Posterior vena cava (tissue), 2 donors: ENCODE measurements around the gene PGM5. TPM values are rescaled to one million over a fixed set of nuclear protein-coding genes. Genes with fewer than 3 reads are reported as not detected.

Source experiments
- DNase-seq: peaks from one replicate; pipeline ENCODE4 v3.0.0-alpha.2; 2020; ENCODE audit warnings: low spot score
- intact Hi-C, 2 donors: fragments of 100-400 bp; cut with DNase I; formaldehyde crosslinking; loops; one replicate each; pipeline versions ENCODE4 v1.14.1 to v1.14.2; 2022 to 2023
- total RNA-seq, 2 donors: library from RNA; stranded (reverse); fragmentation: NEBNext Ultra II Directional; extraction: Animal tissue kit (Norgen Biotek cat#: 25700); gene quantifications; one replicate each; pipeline ENCODE4 v1.2.1, GENCODE V29; 2021
- donor health status: DM: yes; HTN: yes; CAD: no.
- donor health status: DM: yes; HTN: yes; CAD: no.

Gene PGM5
- total RNA-seq, 2 donors from 2014 or later, result 226 to 235 TPM

DNA sequence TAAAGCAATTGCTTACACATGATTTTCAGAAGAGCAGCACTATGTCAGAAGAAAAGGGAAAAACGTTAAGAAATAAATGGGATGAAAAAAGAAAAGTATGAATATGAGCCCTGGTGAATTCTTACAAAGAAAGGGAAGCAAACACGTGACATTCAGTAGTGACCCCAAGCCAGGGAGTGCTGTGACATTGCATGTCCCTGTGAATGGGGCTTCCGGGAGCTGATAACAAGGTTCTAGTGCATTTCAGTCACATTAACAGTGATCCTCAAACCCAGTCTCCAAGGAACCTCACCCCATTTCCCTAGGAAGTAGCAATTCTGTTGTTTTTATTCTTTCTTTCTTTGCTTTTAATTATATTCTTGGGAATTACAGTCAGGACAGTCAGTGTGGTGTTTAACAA lies 157.0 kb downstream of the PGM5 start:
- DNase-seq, result no peak
- intact Hi-C loops, result loop anchor here in 1 of 2 donors (5.0 kb wide), 1 partner anchor 49 kb away; no protein-coding TSS in a partner anchor

DNA sequence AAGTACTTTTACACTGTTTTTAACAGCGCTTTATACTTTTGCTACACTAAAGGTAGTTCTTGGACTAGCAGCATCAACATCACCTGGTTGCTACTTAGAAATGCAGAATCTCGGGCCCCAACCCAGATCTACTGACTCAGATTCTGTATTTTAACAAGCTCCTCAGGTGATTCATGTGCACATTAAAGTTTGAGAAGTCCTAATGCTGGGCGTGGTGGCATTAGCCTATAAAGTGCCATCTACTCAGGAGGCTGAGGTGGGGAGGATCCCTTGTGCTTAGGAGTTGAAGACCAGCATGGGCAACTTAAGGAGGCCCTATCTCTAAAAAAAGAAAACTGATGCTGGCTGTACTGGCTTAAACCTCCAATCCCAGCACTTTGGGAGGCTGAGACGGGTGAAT lies 157.6 kb downstream of the PGM5 start:
- DNase-seq, result no peak
- intact Hi-C loops, result loop anchor here in 1 of 2 donors (5.0 kb wide), 1 partner anchor 48 kb away; no protein-coding TSS in a partner anchor

DNA sequence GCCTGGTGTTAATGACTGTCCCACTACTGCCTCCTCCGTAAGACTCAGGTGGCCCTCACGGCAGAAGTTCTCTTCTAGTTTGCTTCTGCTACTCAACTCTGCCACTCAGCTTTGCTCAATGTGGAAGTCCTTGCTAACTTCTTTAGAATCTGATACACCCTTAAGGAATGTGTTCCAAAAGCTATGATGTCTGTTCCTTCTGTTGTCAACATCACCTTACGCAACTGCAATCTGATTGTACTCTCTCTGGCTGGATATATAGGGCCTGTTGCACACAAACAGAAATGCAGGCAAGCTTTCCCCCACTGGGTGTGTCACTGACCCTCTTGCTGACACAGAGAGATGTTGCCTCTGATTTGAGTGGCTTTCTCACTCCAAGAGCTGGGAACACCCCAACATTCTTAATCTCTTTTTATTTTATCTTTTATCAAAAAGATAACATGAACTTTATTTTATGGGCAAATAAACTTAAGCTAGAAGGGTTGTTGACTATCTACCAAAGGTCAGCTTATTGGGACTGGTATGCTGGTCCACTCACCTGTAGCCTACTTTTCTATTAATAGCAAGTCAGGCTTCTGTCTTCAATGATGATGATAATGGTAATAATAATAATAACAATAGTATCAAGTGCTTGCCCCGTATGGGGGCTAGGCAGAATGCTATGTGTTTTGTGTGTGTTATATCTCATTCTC lies 159.1 kb downstream of the PGM5 start:
- intact Hi-C loops, result no loop called here
- no peak for DNase-seq

DNA sequence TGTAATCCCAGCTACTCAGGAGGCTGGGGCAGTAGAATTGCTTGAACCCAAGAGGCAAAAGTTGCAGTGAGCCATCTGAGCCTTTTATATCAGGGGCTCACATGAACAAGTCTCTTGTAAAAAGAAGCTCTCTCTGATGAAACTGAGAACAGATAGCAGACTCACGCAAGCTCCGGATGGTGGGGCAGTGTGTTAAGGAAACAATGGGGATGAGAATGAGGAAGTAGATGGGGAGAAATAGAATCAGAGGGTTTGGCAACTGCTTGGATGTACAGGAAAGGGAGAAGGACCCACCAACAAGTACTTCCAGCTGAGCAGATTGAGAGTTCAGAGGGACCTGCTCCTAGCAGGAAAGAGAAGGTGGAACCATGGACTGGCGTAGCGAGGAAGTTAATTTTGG lies 165.7 kb downstream of the PGM5 start:
- DNase-seq, result no peak
- intact Hi-C loops, result no loop called here

DNA sequence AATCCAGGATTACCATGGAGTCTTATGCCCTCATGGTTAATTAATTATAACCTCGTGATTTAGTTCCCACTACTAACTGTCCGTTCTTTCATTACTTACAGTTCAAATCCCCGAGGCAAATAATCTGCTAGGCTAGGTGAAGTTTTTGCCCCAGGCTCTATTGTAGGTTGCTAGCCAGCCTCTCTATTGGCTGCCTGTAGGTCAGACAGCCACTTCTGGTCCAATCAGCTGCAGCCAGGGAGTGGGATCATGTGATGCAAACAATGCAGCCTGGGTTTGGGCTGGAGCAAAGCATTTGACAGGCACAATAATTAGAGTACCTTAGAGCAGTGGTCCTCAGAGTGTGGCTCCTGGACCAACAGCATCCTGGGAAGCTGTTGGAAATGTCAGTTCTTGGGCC lies 166.5 kb downstream of the PGM5 start:
- intact Hi-C loops, result no loop called here
- no peak for DNase-seq

DNA sequence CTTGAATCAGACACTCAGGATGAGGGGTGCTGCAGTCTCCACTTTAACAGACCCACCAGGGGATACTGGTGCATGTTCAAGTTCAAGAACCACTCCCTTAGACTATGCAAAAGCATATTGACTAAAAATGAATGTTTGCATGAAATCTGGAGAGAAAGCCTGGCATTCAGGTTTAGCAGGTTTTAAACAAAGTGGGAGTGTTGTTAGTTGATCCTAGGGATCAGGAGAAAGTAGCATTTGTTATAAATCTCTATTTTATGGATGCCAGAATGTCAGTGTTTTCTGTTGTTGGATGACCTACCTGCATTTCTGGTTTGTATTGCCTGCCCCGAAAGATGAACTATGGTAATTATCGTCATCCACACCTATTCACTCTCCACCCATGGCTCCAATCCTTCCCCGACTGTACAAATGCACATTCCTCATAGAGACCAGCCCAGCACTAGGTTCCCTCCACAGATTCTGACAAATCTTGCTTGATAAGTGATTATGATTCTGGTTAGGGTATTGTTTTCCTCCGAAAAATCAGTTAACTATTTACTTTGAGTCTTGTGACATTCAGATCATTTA lies 167.0 kb downstream of the PGM5 start:
- intact Hi-C loops, result no loop called here
- DNase-seq, result no peak

DNA sequence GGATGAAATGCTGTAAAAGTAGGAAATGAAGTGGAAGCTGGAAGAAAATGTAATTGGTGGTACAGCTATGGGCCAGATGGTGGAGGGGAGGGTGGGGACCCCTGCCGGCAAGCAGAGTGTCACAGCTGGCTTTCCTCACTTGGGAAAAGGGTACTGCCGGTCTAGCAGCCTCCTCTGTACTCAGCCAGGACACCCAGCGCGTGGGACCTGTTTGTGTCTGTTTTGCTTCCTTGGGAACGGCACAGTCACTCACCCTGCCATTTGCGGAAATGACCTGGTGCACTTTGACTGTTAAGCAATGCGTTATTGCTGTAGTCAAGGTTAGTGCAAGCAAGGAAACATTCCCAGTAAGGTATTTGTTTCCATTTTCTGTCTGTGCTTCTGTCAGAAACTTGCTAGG lies 174.2 kb downstream of the PGM5 start:
- intact Hi-C loops, result no loop called here
- peak; percentile 81 for DNase-seq

DNA sequence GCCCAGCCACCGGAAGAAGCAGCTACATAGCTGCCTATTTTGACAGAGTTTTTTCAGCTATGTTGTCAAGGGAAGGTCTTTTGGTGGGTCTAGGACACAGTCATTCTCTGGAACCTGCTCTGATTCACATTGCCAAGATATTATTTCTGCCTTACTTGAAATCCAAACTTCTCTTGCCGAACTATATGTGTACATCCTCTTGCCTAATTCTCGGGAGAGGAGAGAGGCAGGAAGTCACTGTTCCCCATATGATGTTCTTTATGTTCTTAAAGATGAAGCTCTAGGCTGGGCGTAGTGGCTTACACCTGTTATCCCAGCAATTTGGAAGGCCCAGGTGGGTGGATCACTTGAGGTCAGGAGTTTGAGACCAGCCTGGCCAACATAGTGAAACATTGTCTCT lies 175.7 kb downstream of the PGM5 start:
- intact Hi-C loops, result no loop called here
- no peak for DNase-seq

DNA sequence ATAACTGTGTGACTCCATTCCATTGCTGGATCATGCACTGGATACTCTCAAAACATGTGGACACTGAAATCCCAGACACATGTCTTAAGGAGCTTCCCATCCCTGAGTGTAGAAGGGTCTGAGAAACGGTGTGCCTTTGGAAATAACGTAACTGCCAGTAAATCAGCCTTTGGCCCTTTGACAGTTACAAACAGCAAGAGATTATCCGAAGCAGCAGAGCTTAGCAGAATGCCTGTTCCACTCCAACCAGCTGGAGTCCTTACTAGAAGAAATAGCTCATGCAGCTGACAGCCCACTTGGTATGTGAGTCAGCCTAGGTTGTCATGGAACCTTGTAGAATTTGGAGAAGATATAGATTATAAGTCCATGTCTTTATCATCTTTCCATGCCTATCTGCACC lies 177.3 kb downstream of the PGM5 start:
- intact Hi-C loops, result no loop called here
- no peak for DNase-seq

DNA sequence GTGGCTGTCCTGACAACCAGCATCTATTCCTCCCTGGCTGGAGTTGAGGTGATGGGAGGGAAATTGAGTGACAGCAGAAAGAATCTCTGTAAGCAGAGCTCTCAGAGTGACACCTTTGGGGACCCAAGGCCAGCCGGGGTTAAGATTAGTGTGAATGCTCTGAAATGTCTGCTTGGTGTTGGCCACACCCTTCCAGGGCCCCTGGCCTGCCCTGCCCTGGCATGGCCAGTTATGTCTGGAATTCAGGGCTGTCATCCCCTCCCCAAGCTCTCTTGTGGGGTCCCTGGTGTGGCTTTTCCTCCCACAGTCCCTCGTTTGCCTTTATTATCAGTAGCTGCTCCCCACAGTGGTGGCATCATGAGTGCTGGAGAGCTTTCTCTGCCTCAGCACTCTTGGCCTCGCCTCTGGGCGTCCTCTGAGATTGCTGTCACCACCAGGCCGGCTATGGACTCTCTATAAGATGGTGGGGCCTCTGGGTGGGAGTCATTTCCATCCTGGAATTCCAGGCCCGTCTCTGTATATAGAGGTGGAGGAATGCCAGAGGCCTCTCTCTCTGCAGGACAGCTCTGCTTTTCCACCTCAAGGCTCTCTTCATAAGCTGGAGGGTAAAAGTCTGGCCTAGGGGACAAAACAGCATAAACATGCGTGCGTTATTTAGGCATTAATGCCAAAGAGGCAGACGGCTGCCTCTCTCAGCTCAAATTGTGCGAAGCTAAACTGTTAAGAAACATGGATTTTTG lies 180.6 kb downstream of the PGM5 start:
- intact Hi-C loops, result no loop called here
- DNase-seq, result no peak

DNA sequence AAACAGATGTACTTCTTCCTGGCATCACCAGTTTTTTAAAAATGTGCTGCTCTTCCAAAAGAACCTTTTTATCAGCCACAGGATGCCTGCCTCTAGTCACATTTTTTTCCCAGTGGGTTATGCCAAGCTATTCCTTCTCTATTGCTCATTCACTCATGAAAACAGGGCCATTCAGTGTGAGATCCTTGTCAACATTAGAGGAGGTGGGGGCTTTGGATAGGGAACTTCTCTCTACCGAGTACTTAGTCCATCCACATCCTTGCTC lies 181.1 kb downstream of the PGM5 start:
- no peak for DNase-seq
- intact Hi-C loops, result no loop called here

DNA sequence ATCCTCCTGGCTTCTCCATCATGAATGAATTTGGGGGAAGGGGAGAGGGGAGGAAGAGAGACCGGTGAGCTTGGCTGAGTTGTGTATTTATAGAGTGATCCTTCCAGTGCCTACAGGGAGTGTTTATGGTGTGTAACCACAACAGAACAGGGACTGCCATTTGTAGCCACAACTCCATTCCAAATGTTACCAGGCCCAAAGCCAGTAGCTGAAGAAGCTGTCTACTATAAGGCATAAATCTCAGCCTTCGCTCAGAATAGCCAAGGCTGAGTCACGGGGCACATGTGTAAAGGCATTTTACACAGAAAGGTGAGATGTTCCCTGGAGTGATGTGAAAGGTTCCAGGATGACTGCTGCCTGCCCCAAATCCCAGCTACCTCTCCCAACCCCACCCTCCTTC lies 181.8 kb downstream of the PGM5 start:
- no peak for DNase-seq
- intact Hi-C loops, result no loop called here

DNA sequence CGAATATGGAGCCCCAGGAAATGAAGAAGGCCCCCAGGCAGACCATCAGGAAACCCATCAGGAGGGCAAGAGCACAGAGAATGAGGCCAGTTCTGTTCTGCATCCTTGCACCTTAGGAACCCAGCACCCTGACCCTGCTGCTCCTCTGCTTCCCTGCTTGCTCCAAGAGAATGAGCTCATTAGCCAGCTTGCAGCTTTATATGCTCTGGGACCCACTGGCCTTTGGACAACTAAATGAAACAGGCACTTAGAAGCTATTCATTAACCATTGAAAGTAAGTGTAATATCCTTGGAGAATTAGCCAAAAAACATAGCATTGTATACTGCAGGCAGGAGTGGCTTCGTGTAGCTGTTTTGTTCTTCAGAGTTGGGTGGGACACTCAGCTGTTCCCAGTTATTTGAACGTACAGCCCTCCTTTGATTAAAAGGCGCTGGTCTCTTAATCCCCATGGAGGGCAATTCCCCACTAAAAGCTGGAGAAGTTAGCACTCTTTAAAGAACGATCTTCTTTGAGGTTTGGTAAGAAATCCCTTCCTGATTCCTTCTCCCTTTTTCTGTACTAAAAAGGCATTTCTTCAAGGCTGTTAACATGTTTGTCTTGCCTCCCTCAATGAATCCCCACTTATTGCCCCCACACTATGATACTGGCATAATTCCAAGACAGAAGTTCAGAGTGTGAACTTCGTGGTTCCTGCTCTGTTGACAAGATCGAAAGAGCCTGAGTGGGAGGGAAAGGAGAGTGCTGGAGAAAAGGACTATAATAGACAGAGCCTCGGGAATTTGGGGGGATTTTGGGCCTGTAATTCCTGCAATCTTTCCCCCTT lies 184.5 kb downstream of the PGM5 start, which contains the start of gene TMEM252:
TSS of gene TMEM252 (minus strand) at position 172 of the 824 bp plus-strand sequence. CDS start at position 103, 69 bp downstream.
- intact Hi-C loops, result no loop called here
- DNase-seq, result no peak

DNA sequence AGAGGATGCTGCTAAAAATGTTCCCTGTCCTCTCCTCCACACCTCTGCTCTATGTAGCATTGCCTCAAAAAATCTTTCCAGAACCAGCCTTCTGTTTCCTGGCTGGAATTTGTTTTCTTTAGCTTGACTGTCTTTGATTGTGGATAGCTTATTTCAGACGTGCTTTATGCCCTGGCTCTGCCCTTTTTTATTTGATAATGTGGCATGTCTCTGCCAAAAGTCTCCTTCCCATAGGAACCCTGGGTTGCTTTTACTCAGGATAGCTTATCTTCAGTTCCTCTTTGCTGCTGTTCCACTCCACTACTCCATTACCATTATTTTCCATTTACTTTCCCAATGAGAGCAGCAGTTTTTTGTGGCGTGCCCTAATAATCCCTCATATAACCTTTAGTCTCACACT lies 185.2 kb downstream of the PGM5 start:
- intact Hi-C loops, result no loop called here
- DNase-seq, result no peak

DNA sequence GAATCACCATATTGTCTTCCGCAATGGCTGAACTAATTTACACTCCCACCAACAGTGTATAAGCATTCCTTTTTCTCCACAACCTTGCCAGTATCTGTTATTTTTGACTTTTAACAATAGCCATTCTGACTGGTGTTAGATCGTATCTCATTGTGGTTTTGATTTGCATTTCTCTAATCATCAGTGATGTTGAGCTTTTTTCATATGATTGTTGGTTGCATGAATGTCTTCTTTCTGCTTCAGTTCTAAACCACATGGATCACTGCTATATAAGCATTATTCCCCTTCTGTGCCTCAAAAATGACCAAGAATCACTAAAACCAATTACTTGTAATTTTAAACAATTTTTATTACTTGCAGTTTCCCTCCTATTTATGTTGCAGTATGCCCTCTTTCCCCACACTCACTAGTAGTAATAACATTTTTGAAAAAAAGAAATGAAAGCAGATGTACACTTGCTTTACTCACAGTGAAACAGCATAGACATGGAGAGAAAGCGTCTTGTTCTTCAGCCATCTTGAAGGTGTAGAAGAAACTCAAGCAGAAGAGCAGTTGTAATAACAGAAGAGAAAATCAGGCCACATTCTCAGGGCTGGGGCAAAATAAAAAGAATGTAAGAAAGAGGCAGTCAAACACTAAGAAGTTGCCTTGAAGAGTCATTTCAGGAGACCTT lies 188.8 kb downstream of the PGM5 start:
- intact Hi-C loops, result no loop called here
- DNase-seq, result no peak

DNA sequence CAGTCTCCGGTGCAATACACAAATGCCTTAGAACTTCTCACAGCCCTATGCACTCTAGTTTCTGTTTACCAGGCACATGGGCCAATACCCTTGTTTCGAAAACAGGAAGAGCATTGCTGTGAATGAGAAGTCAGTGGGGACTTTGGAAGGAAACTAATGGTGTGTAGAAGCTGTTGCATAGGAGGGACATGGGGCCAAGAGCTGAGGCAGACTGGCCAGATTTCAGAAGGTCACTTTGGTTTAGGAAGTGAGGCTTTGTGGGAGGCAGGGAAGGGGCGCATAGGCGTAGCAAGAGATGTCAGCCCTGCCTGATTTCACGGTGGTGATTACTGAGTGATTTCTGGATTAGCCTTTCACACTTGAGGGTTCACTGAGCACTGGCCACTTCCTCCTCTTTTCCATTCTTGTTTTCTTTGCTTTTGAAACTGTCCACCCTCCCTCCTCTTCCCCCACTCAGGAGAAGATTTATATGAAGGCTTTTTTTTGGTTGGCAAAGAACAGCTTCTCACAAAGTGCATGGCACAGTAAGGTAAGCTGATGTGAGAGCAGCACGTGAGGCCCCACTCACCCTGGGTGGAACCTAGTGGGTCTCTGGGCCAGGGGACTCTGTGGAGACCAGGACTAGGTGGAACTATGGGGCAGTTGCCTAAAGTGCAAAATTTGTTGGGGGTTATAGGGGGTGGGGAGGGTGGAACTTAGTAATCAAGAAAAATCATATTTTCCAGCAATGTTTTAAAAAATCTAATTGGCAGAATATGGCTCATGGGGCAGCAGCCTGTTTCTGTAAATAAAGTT lies 190.4 kb downstream of the PGM5 start:
- intact Hi-C loops, result no loop called here
- DNase-seq, result no peak

DNA sequence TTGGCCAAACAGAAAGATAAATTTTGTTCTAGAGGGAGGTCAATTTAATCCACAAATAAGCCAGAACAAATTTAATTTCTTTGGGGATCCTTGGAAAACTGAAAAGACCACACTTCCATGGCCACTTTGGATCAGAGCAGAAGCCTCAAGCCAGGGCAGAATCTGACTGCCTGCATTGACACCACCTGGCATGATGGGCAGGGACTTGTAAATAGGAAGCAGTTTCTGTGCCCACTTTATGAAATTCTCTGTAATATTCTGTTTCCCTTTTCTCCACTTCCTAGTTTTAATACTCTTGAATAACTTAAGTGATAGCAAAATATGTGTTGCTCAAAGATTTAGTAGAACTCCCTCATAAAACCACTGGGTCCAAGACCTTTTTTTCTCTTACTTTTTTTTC lies 191.0 kb downstream of the PGM5 start:
- intact Hi-C loops, result no loop called here
- DNase-seq, result no peak

DNA sequence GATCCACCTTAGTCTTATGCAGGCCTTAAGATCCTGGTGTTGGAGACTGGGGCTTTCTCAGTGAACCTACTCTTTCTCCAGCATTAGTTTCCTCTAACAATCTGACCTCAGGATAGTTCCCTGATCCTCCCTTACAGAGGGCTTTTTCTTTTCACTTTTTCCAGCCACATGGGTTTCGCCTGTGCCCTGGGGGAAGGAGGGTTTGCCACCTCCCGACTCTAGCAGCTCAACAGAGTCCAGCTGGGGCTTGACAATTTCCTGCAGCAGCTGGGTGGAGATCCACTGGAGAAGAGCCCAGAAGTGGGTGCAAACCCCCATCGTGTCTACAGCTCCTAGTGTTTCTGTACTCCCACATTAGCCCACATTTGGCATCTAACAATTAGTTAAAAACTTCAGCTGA lies 191.8 kb downstream of the PGM5 start:
- intact Hi-C loops, result no loop called here

DNA sequence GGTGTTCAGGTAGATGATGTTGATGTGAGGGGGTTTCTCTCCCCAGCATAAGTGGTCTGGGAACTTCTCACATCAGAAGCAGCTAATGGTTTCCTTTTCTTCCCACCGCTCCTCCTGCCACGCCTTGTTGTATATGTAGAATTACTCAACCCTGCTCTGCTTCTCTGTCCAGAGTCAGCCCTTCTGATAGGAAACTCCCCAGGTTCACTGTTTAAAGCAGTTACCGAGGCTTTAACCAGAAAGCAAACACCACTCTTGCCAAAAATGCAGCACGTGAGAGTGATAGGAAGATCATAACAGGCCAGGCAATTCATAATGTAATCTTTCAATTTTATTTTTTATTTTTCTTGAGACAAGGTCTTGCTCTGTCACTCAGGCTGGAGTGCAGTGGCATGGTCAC lies 194.8 kb downstream of the PGM5 start:
- intact Hi-C loops, result no loop called here
- DNase-seq, result no peak

More for the DNA sequence above, 191.8 kb downstream of the PGM5 start:
- no peak for DNase-seq
